K562 (cell line): ENCODE results near the gene MAD1L1. TPM values are rescaled to one million over a fixed set of nuclear protein-coding genes. Genes with fewer than 3 reads are reported as not detected.

Source experiments
- BRD4 ChIP-seq: fragments of 200-600 bp; sonication (generic); IDR thresholded peaks from 2 replicates; pipeline ENCODE4 v1.6.1; 2017; ENCODE audit warnings: inconsistent platforms
- MEF2A ChIP-seq: IDR thresholded peaks from 2 replicates; pipeline ENCODE4 v1.6.1; 2011; ENCODE audit warnings: low read depth, mild to moderate bottlenecking, low read length, moderate library complexity; ENCODE audit not compliant: control insufficient read depth
- MTA2 ChIP-seq: fragments of 450-650 bp; IDR thresholded peaks from 2 replicates; pipeline ENCODE4 v1.6.1; 2016; ENCODE audit warnings: low read depth
- SLC30A9 ChIP-seq: fragments of 250-450 bp; sonication (Bioruptor Pico); IDR thresholded peaks from 2 replicates; pipeline ENCODE4 v1.8.0; 2022; ENCODE audit warnings: mild to moderate bottlenecking, moderate library complexity
- SP2 ChIP-seq: IDR thresholded peaks from 2 replicates; pipeline ENCODE4 v1.6.1; 2011; ENCODE audit warnings: mild to moderate bottlenecking, low read depth, low read length, moderate library complexity; ENCODE audit not compliant: poor library complexity, severe bottlenecking; ENCODE audit errors: extremely low read depth
- STAG1 ChIP-seq: sonication (generic); formaldehyde crosslinking; IDR thresholded peaks from 2 replicates; pipeline ENCODE4 v1.5.0; 2020; ENCODE audit warnings: missing genetic modification reagents, borderline replicate concordance
- ZNF717 ChIP-seq: fragments of 250-450 bp; sonication (Bioruptor Pico); IDR thresholded peaks from 2 replicates; pipeline ENCODE4 v1.5.0; 2021
- polyA plus RNA-seq, 8 experiments: library from polyadenylated mRNA; depleted of rRNA in 4 of 8; stranded (reverse) in 5 of 8; unstranded in 3 of 8; fragments of >200 nt; fragmentation: Nextera tagmentation in 2 of 8; fragmentation: Illumina TruSeq in 1 of 8; extraction: Ambion mirVana in 2 of 8; extraction: Trizol in 1 of 8; gene quantifications; 2 replicates each; pipeline versions ENCODE4 v1.2.1 to v1.2.3, GENCODE V29; 2011 to 2014; ENCODE audit warnings: inconsistent platforms in 1 of 8, missing spikeins in 1 of 8
- total RNA-seq, 7 experiments: library from RNA; depleted of rRNA in 6 of 7; stranded (reverse); fragments of >200 nt in 6 of 7; fragmentation: Illumina TruSeq in 2 of 7; extraction: Trizol in 2 of 7; gene quantifications; 2 replicates each; pipeline versions ENCODE4 v1.2.1 to v1.2.3, GENCODE V29; 2011 to 2021; ENCODE audit warnings: low replicate concordance in 1 of 7
- TF ChIP-seq, protein P1 (sequence below), 2 experiments: fragments of 450-650 bp in 1 of 2; sonication (generic) in 1 of 2; formaldehyde crosslinking in 1 of 2; IDR thresholded peaks; 2 replicates each; pipeline versions ENCODE4 v1.7.1 to v1.9.0; 2016 to 2022; ENCODE audit warnings: inconsistent platforms in 1 of 2, mild to moderate bottlenecking in 1 of 2, missing genetic modification reagents in 1 of 2
- TF ChIP-seq, protein P2 (sequence below): fragments of 250-450 bp; sonication (Bioruptor Pico); IDR thresholded peaks from 2 replicates; pipeline ENCODE4 v1.5.0; 2021

Gene MAD1L1
- total and polyA plus RNA-seq, 9 of the 15 experiments (the other 6 are each of a cell fraction or from before 2014, with no cell fraction given) = 1.7 to 89.7 (median 18.0) TPM

DNA sequence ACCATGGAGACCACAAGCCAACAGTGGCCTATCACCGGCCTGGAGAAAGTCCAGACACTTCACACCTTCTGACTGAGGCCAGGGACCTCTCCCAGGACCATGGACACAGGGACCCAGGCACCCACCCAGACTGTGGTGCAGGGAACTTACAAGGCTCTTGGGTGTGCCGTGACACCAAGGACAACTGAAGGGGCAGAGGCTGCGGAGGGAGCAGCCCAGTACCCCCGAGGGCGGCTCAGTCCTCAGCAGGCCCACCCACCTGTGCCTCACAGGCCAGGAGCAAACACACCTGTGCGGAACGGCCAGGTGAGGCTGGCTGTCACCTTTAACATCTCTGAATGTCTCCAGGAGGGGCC is 182.3 kb downstream of the MAD1L1 start (continued):
- TF ChIP-seq, protein P1, sequence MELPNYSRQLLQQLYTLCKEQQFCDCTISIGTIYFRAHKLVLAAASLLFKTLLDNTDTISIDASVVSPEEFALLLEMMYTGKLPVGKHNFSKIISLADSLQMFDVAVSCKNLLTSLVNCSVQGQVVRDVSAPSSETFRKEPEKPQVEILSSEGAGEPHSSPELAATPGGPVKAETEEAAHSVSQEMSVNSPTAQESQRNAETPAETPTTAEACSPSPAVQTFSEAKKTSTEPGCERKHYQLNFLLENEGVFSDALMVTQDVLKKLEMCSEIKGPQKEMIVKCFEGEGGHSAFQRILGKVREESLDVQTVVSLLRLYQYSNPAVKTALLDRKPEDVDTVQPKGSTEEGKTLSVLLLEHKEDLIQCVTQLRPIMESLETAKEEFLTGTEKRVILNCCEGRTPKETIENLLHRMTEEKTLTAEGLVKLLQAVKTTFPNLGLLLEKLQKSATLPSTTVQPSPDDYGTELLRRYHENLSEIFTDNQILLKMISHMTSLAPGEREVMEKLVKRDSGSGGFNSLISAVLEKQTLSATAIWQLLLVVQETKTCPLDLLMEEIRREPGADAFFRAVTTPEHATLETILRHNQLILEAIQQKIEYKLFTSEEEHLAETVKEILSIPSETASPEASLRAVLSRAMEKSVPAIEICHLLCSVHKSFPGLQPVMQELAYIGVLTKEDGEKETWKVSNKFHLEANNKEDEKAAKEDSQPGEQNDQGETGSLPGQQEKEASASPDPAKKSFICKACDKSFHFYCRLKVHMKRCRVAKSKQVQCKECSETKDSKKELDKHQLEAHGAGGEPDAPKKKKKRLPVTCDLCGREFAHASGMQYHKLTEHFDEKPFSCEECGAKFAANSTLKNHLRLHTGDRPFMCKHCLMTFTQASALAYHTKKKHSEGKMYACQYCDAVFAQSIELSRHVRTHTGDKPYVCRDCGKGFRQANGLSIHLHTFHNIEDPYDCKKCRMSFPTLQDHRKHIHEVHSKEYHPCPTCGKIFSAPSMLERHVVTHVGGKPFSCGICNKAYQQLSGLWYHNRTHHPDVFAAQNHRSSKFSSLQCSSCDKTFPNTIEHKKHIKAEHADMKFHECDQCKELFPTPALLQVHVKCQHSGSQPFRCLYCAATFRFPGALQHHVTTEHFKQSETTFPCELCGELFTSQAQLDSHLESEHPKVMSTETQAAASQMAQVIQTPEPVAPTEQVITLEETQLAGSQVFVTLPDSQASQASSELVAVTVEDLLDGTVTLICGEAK (IDR thresholded peaks at IDR 0.05) = no peak
- TF ChIP-seq, protein P1 (CRISPR knock-in tag; IDR thresholded peaks at IDR 0.05) = no peak
- TF ChIP-seq STAG1 (CRISPR knock-in tag) = no peak
- TF ChIP-seq SP2 = no peak
- no peak for TF ChIP-seq MTA2
- no peak for TF ChIP-seq MEF2A
- TF ChIP-seq ZNF717 (CRISPR knock-in tag) = no peak
- no peak for TF ChIP-seq BRD4
- TF ChIP-seq, protein P2, sequence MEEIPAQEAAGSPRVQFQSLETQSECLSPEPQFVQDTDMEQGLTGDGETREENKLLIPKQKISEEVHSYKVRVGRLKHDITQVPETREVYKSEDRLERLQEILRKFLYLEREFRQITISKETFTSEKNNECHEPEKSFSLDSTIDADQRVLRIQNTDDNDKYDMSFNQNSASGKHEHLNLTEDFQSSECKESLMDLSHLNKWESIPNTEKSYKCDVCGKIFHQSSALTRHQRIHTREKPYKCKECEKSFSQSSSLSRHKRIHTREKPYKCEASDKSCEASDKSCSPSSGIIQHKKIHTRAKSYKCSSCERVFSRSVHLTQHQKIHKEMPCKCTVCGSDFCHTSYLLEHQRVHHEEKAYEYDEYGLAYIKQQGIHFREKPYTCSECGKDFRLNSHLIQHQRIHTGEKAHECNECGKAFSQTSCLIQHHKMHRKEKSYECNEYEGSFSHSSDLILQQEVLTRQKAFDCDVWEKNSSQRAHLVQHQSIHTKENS (CRISPR knock-in tag) = no peak
- no peak for TF ChIP-seq SLC30A9 (CRISPR knock-in tag)
